ENCODE data around the gene LRRK2. TPM values are rescaled to one million over a fixed set of nuclear protein-coding genes. Genes with fewer than 3 reads are reported as not detected.

The LRRK2 gene
- 0.18 TPM for polyA plus RNA-seq (2013, experiment 1 of 2)
- 0.25 TPM for polyA plus RNA-seq (2013, experiment 2 of 2)

DNA sequence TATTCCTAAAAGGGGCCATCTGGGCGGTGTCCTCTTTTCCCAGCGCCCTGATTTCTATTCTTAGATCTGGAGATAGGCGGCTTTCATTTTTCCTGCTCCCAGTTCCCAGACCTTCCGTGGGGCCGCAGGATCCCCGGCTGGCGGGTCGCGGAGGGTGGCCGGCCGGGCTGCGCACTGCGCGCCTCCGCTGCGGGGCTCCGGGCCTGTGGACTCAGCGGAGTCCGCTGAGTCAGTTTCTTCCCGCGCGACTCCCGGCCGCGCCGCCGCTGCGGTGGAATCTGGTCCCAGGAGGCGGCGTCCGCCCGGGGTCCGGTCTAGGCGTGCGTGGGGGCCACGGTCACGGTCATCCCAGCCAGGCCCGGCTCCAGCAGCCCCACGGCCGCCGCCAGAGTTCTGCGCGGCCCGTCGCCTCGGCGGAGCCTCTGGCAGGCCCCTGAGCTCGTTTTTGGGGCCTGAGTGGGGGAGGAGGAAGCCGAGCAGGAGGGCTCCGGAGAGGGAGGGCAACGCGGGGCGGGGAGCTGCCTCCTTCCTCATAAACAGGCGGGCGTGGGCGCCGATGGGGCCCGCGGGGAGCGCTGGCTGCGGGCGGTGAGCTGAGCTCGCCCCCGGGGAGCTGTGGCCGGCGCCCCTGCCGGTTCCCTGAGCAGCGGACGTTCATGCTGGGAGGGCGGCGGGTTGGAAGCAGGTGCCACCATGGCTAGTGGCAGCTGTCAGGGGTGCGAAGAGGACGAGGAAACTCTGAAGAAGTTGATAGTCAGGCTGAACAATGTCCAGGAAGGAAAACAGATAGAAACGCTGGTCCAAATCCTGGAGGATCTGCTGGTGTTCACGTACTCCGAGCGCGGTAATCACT lies at the start of gene LRRK2:
LRRK2 (plus strand) TSS at position 559 of the 853 bp plus-strand sequence; CDS start at position 694, 135 bp downstream.
- Histone ChIP-seq H3K36me3 (ENCODE audit: control insufficient read depth, insufficient read depth, low read length) (no peaks in the 10 kb centered on the region), H3K27ac (ENCODE audit: low read depth, low read length, severe bottlenecking) (no peak within 1 kb of the TSS), H3K4me3 (ENCODE audit: extremely low read depth, insufficient read depth, low read length, poor library complexity, severe bottlenecking) (peak within 1 kb of the TSS; percentile 50), H3K4me1 (ENCODE audit: control insufficient read depth, insufficient read depth, low read length, poor library complexity, severe bottlenecking) (peaks cover 4% of the 10 kb centered on the region), H3K9me3 (ENCODE audit: control insufficient read depth, low read length) (no peaks in the 10 kb centered on the region)
- 1 to 2% methylated on average over 43 to 44 of the region's 78 CpGs for WGBS, 2 experiments (ENCODE audit: insufficient coverage in 2 of 2)

DNA sequence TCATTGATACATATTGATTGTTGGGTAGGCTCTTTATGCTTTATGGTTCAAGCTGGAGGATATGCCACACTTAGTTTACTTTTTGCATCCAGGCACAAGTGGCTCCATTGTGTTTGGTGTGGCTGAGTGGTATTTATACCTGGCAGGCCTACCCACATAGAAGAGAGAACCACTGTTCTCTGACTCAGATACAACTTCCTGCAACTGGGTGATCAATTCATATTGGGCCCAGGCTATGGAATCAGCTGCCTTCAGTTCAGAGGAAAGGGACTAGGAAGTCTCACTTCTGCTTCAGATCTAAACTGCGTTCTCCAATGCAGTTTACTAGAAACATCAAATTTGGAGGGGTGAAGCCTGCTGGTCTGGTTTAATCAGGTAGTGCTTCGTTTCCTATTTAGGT lies 49.8 kb upstream of the LRRK2 start:
- H3K9me3 ChIP-seq (ENCODE audit: control insufficient read depth, low read length) = no peaks in the 10 kb centered on the region
- no peaks in the 10 kb centered on the region for H3K36me3 ChIP-seq (ENCODE audit: control insufficient read depth, insufficient read depth, low read length)
- no peak overlapping the region for H3K4me3 ChIP-seq (ENCODE audit: extremely low read depth, insufficient read depth, low read length, poor library complexity, severe bottlenecking)
- WGBS, 2 experiments (ENCODE audit: insufficient coverage in 2 of 2) = 93% methylated on average over 2 of the region's 2 CpGs; no CpG with 5 or more reads in 1 of the 2 experiments
- no peak overlapping the region for H3K27ac ChIP-seq (ENCODE audit: low read depth, low read length, severe bottlenecking)
- H3K4me1 ChIP-seq (ENCODE audit: control insufficient read depth, insufficient read depth, low read length, poor library complexity, severe bottlenecking) = no peaks in the 10 kb centered on the region

DNA sequence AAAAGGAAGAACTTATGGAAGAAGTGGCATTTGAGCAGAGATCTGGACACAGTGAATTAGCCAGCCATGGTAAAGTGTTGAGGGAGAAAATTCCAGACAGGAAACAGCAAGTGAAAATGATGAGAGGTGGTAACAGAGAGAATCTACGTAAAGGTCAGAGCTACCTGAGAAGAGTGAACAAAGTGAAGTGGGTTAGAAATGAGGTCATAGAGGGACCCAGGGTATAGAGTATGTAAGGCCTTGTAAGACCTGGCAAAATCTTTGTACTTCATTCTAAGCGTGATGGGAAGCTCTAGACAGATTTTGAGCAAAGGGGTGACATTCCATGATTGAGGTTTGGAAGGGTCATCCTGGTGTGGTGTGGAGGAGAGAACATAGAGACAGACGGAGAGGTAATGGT lies 49.3 kb upstream of the LRRK2 start:
- H3K9me3 ChIP-seq (ENCODE audit: control insufficient read depth, low read length) = no peaks in the 10 kb centered on the region
- no peak overlapping the region for H3K4me3 ChIP-seq (ENCODE audit: extremely low read depth, insufficient read depth, low read length, poor library complexity, severe bottlenecking)
- no peak overlapping the region for H3K27ac ChIP-seq (ENCODE audit: low read depth, low read length, severe bottlenecking)
- no peaks in the 10 kb centered on the region for H3K4me1 ChIP-seq (ENCODE audit: control insufficient read depth, insufficient read depth, low read length, poor library complexity, severe bottlenecking)
- H3K36me3 ChIP-seq (ENCODE audit: control insufficient read depth, insufficient read depth, low read length) = no peaks in the 10 kb centered on the region
- WGBS, 2 experiments (ENCODE audit: insufficient coverage in 2 of 2) = 82 to 94% methylated on average over 3 of the region's 3 CpGs

DNA sequence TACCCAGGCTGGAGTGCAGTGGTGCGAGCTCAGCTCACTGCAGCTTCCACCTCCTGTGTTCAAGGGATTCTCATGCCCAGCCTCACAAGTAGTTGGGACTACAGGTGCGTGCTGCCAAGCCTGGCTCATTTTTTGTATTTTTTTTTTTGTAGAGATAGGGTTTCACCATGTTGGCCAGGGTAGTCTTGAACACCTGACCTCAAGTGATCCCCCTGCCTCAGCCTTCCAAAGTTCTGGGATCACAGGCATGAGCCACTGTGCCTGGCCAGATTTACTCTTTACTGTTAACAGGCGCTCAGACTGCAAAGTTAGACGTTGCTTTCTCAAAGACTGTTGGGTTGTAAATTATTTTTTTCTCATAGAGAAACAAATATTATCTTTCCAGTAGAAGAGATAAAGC lies 46.1 kb upstream of the LRRK2 start:
- Histone ChIP-seq H3K4me3 (ENCODE audit: extremely low read depth, insufficient read depth, low read length, poor library complexity, severe bottlenecking) (no peak overlapping the region), H3K9me3 (ENCODE audit: control insufficient read depth, low read length) (no peaks in the 10 kb centered on the region), H3K4me1 (ENCODE audit: control insufficient read depth, insufficient read depth, low read length, poor library complexity, severe bottlenecking) (no peaks in the 10 kb centered on the region), H3K36me3 (ENCODE audit: control insufficient read depth, insufficient read depth, low read length) (no peaks in the 10 kb centered on the region), H3K27ac (ENCODE audit: low read depth, low read length, severe bottlenecking) (no peak overlapping the region)
- 71% methylated on average over 1 of the region's 4 CpGs; no CpG with 5 or more reads in 1 of the 2 experiments for WGBS, 2 experiments (ENCODE audit: insufficient coverage in 2 of 2)

DNA sequence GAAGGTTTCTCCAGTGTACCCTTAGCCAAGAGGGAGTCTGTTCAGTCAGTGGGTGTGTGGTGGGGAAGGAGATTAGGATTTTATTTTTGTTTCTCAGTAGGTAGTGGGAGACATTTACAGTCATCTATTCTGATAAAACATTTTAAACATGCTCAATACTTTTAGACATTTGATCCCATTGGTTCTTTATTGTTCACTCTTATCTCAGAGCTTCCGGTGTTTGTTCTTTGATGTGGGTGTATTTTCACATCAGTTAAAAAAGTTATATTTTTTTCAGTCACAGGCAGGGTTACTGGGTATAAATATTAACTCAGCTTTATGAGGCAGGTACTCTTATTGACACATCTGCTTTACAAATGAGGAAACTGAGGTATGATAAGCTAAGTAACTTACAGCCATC lies 43.3 kb upstream of the LRRK2 start:
- H3K36me3 ChIP-seq (ENCODE audit: control insufficient read depth, insufficient read depth, low read length) = no peaks in the 10 kb centered on the region
- WGBS, 2 experiments (ENCODE audit: insufficient coverage in 2 of 2) = no CpG with 5 or more reads among the region's 1 CpG
- no peaks in the 10 kb centered on the region for H3K9me3 ChIP-seq (ENCODE audit: control insufficient read depth, low read length)
- no peaks in the 10 kb centered on the region for H3K4me1 ChIP-seq (ENCODE audit: control insufficient read depth, insufficient read depth, low read length, poor library complexity, severe bottlenecking)
- no peak overlapping the region for H3K27ac ChIP-seq (ENCODE audit: low read depth, low read length, severe bottlenecking)
- H3K4me3 ChIP-seq (ENCODE audit: extremely low read depth, insufficient read depth, low read length, poor library complexity, severe bottlenecking) = no peak overlapping the region

DNA sequence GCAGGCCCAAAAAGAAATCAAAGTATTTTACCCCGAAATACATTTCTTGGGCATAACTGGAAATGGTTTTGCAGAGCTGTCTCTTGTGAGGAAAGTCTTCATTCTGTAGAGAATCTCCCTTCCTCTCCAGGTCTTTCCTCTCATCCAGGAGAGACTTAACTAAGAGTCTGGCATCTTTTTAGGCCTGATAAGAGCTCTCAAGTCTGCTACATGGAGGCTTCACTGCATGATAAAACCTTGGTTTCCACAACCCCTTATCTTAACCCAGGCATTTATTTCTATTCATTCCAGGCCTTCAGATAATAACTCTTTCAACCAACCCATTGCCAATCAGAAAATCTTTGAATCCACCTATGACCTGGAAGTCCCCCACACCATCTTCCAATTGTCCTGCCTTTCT lies 41.1 kb upstream of the LRRK2 start:
- Histone ChIP-seq H3K4me3 (ENCODE audit: extremely low read depth, insufficient read depth, low read length, poor library complexity, severe bottlenecking) (no peak overlapping the region), H3K9me3 (ENCODE audit: control insufficient read depth, low read length) (peaks cover 4% of the 10 kb centered on the region), H3K36me3 (ENCODE audit: control insufficient read depth, insufficient read depth, low read length) (no peaks in the 10 kb centered on the region), H3K4me1 (ENCODE audit: control insufficient read depth, insufficient read depth, low read length, poor library complexity, severe bottlenecking) (no peaks in the 10 kb centered on the region), H3K27ac (ENCODE audit: low read depth, low read length, severe bottlenecking) (no peak overlapping the region)
- no CpG with 5 or more reads among the region's 1 CpG for WGBS, 2 experiments (ENCODE audit: insufficient coverage in 2 of 2)

DNA sequence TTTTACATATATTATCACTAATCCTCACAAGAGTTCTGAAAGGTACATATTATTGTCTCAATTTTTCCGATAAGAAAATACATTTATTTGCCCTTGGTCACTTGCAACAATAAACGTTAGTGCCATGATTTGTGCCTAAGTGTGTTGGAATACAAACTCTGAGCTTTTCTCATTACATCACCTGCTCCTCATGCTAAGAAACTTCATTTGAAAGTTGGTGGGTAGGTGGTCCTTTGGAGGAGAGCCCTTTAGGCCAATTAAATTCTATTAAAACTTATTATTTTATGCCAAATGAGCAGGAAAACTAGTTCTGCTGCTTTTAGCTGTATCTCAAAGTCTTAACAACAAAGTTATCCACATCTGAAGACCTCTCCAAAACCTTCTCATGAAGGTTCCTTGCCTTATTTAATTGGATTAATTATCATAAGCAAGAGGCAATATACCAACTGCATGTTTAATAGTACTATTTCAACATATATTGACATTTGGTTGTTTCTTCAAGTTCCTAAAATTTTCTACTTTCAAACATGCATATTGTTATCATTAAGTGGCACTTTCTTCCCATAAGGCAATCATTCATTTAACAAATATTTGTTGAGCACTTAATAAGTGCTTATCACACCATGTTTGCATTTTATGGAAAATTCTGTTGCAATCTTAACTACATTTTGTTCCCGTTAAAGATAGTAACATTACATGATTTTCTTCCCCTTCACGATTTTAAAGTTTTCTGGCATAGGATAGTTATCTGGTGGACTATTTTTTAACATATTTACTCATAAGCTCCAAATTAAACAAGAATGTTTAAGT lies 40.1 kb upstream of the LRRK2 start:
- H3K9me3 ChIP-seq (ENCODE audit: control insufficient read depth, low read length) = peaks cover 4% of the 10 kb centered on the region
- no peak overlapping the region for H3K4me3 ChIP-seq (ENCODE audit: extremely low read depth, insufficient read depth, low read length, poor library complexity, severe bottlenecking)
- no peak overlapping the region for H3K27ac ChIP-seq (ENCODE audit: low read depth, low read length, severe bottlenecking)
- WGBS, 2 experiments (ENCODE audit: insufficient coverage in 2 of 2) = no CpG with 5 or more reads among the region's 4 CpGs
- no peaks in the 10 kb centered on the region for H3K36me3 ChIP-seq (ENCODE audit: control insufficient read depth, insufficient read depth, low read length)
- H3K4me1 ChIP-seq (ENCODE audit: control insufficient read depth, insufficient read depth, low read length, poor library complexity, severe bottlenecking) = no peaks in the 10 kb centered on the region

DNA sequence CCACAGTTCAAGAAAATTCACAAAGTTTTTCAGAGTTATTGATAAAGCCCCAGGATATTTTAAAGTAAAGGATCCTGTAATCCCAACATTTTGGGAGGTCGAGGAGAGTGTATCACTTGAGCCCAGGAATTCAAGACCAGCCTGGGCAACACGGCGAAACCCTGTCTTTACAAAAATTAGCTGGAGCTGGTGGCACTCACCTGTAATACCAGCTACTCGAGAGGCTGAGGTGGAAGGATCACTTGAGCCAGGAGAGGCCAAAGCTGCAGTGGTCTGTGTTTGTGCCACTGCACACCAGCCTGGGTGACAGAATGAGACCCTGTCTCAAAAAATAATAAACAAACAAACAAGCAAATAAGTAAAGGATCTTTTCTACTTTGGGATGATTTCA lies 39.5 kb upstream of the LRRK2 start:
- Histone ChIP-seq H3K4me3 (ENCODE audit: extremely low read depth, insufficient read depth, low read length, poor library complexity, severe bottlenecking) (no peak overlapping the region), H3K36me3 (ENCODE audit: control insufficient read depth, insufficient read depth, low read length) (no peaks in the 10 kb centered on the region), H3K27ac (ENCODE audit: low read depth, low read length, severe bottlenecking) (no peak overlapping the region), H3K9me3 (ENCODE audit: control insufficient read depth, low read length) (peaks cover 4% of the 10 kb centered on the region), H3K4me1 (ENCODE audit: control insufficient read depth, insufficient read depth, low read length, poor library complexity, severe bottlenecking) (no peaks in the 10 kb centered on the region)
- WGBS, 2 experiments (ENCODE audit: insufficient coverage in 2 of 2) = 89 to 94% methylated on average over 4 of the region's 4 CpGs

DNA sequence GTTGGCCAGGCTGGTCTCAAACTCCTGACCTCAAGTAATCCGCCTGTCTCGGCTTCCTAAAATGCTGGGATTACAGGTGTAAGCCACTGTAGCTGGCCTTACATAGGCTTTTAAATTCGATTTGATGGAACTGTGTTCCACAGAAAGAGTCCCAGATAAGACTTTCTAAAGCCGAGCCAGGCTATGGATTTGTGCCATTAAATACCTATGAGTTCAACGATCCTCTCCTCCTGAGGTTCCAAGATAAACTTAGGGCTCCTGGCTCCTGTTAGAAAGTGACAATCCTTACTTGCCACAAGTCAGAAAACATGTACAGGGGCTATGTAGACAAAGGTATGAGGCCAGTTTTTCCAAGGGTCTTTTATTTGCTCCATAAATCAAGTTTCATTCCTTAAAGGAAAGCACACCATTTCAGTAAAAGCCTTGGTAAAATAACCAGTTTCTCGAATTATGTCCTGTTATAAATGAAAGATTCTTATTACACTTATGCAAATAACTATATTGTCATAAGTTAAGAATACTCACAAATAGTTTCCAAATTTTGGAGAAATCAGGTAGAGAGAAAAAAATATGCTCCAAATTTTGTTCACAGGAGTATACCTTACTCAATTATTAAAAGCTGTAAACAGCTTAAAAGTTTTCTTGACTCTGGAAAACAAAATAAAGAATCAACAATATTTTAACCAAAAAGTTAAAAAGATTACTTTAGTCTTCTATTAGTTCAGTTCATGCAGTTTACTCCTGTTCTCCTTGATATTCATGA lies 36.1 kb upstream of the LRRK2 start:
- 79 to 85% methylated on average over 5 of the region's 6 CpGs for WGBS, 2 experiments (ENCODE audit: insufficient coverage in 2 of 2)
- peaks cover 4% of the 10 kb centered on the region for H3K9me3 ChIP-seq (ENCODE audit: control insufficient read depth, low read length)
- no peak overlapping the region for H3K27ac ChIP-seq (ENCODE audit: low read depth, low read length, severe bottlenecking)
- no peaks in the 10 kb centered on the region for H3K4me1 ChIP-seq (ENCODE audit: control insufficient read depth, insufficient read depth, low read length, poor library complexity, severe bottlenecking)
- H3K4me3 ChIP-seq (ENCODE audit: extremely low read depth, insufficient read depth, low read length, poor library complexity, severe bottlenecking) = no peak overlapping the region
- no peaks in the 10 kb centered on the region for H3K36me3 ChIP-seq (ENCODE audit: control insufficient read depth, insufficient read depth, low read length)

DNA sequence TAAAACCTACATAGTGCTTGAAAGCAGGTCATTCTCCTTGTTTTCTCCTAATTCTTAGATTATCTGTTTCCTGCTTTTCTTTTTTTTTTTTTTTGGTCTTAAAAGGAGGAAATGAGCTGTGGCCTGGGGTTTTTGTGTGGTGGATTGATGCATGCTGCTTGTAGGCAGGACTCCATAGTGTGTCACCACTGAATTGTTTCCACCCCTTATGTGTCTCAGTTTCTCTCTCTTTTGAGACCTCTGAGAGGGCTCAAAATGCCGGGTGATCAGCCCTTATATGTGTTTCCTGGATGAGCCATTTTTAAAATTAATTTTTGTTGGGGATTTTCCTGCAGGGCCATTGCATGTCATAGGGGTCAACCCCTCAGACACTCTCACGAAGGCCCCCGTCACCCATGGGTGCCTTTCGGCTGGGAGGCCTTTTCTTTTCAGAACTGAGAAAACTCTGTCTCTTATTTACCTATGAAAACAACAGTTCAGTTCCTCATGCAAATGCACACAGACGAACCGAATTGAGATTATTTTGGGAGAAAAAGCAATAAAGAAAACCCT lies 32.0 kb upstream of the LRRK2 start:
- H3K4me1 ChIP-seq (ENCODE audit: control insufficient read depth, insufficient read depth, low read length, poor library complexity, severe bottlenecking) = no peaks in the 10 kb centered on the region
- H3K9me3 ChIP-seq (ENCODE audit: control insufficient read depth, low read length) = peaks cover 4% of the 10 kb centered on the region
- H3K4me3 ChIP-seq (ENCODE audit: extremely low read depth, insufficient read depth, low read length, poor library complexity, severe bottlenecking) = no peak overlapping the region
- H3K27ac ChIP-seq (ENCODE audit: low read depth, low read length, severe bottlenecking) = no peak overlapping the region
- WGBS, 2 experiments (ENCODE audit: insufficient coverage in 2 of 2) = 86 to 89% methylated on average over 5 of the region's 6 CpGs
- no peaks in the 10 kb centered on the region for H3K36me3 ChIP-seq (ENCODE audit: control insufficient read depth, insufficient read depth, low read length)

Data from mesodermal cell (in vitro differentiated cells).